CD4-positive, alpha-beta T cell treated with Interleukin-15 for 1 hour (primary cell): ENCODE results near the gene HNRNPUL1.

Experiments
- DNase-seq: peaks from one replicate; pipeline ENCODE4 v3.0.0-alpha.2; 2020

The HNRNPUL1 gene

DNA sequence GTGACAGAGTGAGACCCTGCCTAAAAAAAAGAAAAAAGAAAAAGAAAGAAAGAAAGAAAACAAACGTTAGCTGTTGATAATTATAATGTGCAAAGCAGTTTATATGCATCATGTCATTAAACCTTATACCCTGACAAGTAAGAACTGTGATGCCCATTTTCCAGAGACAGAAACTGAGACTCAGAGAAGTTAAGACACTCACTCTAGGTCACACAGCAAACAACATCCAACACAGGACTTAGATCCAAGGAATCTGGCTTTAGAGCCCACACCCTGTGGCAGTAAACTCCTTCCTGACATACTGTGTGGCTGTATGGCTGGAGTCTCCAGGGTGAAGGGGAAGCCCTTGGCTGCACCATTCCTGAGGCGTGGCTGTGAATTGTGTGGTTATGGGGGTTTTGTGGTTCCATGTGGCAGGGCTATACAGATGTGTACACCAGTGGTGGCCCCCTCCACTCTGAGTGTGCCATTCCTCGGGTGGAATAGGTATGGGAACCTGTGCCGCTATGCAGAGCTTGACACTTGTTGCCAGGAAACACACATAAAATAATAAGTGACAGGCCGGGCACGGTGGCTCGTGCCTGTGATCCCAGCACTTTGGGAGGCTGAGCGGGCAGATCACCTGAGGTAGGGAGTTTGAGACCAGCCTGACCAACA is 29.5 kb upstream of the HNRNPUL1 start:
- DNase-seq, result no peak

DNA sequence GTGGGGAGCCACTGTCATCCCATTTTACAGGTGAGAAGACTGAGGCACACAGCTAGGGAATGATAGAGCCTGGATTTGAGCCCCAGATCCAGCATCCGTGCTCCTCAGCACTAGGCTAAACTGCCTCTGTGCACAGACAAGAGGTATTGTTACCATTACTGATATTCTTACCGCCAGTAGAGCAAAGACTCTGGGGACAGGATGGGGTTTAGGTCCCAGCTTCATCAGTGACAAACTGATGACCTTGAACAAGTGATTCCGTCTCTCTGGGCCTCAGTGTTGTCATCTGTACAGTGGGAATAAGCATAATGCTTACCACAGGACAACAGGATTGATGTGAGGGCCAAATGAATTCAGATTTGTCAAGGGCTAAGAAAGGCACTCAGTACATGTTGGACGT is 28.7 kb upstream of the HNRNPUL1 start:
- DNase-seq, result no peak

- DNase-seq, result no peak
Measured at GRCh38 chr19:41238244-41238643, 25.9 kb upstream of the HNRNPUL1 start.

DNA sequence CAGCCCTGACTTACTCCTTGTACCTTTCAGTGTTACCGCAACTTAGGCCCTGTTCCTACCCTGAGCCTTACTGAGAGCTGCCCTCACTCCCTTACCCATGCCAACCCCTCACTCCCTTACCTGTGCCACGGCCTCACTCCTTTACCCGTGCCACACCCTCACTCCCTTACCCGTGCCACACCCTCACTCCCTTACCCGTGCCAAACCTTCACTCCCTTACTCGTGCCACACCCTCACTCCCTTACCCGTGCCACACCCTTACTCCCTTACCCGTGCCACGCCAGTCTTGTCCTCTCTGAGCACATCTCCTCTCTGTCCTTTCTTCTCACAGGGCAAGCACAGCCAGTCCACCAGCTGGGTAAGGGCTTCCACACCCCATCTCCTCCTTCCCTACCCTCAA is 24.8 kb upstream of the HNRNPUL1 start:
- no peak for DNase-seq

DNA sequence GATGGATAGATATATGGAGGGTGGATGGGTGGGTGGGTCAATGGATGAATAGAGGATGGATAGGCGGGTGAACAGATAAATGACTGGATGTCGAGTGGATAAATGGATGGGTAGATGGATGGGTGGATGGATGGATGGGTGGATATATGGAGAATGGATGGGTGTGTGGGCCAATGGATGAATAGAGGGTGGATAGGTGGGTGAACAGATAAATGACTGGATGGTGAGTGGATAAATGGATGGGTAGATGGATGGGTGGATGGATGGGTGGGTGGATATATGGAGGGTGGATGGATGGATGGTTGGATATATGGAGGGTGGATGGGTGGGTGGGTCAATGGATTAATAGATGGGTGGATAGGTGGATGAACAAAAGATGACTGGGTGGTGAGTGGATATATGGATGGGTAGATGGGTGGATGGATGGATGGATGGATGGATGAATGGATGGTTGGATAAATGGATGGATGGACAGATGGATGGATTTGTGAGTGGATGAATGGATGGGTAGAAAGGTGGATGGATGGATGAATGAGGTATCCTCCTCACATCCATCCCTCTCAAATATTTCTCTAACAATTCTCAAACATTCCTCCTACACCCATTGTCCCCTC is 24.1 kb upstream of the HNRNPUL1 start:
- no peak for DNase-seq

- DNase-seq, result no peak
Measured at GRCh38 chr19:41241859-41242258, 22.3 kb upstream of the HNRNPUL1 start.

- no peak for DNase-seq
Measured at GRCh38 chr19:41244117-41244516, 20.1 kb upstream of the HNRNPUL1 start.

GRCh38 chr19:41245843-41246242 is 18.3 kb upstream of the HNRNPUL1 start:
- no peak for DNase-seq

DNA sequence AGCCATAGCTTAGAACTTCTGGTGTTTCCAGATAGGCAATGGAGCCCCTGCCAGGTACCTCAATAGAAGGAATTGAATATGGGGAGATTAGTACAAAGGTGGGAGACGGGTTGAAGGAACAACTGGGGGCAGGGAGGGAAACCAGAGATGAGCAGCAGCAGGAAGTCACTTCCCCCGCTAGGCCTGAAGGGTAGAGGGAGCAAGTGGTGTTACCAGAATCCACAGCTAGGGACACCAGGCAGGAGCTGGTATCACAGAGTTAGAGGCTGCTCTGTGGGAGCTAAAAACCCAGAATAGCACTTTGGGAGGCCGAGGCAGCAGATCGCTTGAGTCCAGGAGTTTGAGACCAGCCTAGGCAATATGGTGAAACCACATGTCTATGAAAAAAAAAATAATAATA is 15.3 kb upstream of the HNRNPUL1 start:
- DNase-seq, result no peak

- DNase-seq, result no peak
Measured at GRCh38 chr19:41249707-41250423, 14.3 kb upstream of the HNRNPUL1 start.

DNA sequence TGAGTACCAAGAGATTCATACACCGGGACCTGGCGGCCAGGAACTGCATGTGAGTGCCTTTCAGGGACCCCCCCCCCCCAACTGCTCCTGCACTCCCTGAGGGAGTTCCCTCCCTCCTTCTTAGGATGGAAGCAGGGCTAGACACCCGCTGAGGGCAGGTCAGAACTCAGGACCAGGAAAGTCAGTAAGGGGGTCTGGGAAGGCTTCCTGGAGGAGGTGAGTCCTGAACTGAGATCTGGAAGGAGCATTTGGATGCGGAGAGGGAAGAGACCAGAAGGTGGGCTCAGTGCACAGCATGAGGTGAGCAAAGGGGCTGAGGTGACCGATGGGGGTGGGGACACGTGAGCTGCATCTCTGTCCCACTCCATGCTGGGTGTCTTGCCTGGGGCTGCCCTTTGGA is 10.5 kb upstream of the HNRNPUL1 start:
- no peak for DNase-seq

- no peak for DNase-seq
Measured at GRCh38 chr19:41255171-41255570, 9.0 kb upstream of the HNRNPUL1 start.

GRCh38 chr19:41261474-41262190 is 2.5 kb upstream of the HNRNPUL1 start:
- no peak for DNase-seq

DNA sequence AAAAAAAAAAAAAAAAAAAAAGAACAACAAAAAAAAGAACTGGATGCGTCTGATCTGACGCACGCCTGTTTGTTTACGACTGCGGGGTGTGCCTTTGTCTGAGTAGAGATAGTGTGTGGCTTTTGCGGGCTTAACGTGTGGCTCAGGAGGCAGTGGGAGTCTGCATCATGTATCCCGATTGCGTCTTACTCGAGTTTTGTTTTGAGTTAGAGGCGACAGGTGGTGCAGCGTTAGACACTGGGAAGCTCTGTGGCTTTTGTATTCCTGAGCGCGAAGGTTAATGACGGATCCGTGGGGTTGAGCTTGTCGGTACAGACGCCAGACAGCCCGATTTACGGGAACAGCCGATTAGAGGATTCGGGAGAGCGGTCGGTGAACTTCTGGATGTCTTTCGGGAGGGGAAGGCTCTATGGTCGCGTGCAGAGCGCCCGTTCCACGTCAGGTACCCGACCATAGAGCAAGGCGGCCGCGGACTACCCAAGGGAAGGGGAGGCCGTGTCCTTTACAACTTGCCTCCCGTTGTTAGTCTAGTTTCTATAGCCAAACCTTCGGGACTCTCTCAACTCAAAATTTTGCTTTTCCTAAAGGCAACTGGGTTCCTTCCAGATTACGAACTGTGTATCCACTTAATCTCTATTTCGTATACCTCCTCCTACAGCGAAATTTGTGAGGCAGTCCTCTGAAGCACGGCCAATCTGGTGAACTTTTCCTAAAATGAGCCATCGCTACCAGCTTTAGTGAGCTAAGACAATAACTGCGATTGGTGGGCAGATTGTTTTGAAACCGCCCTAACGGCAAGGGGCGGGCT is 926 bp upstream of the HNRNPUL1 start:
- DNase-seq, result peak; percentile 94

GRCh38 chr19:41264581-41265394 is 616 bp downstream of the HNRNPUL1 start:
- DNase-seq, result peak; percentile 47

DNA sequence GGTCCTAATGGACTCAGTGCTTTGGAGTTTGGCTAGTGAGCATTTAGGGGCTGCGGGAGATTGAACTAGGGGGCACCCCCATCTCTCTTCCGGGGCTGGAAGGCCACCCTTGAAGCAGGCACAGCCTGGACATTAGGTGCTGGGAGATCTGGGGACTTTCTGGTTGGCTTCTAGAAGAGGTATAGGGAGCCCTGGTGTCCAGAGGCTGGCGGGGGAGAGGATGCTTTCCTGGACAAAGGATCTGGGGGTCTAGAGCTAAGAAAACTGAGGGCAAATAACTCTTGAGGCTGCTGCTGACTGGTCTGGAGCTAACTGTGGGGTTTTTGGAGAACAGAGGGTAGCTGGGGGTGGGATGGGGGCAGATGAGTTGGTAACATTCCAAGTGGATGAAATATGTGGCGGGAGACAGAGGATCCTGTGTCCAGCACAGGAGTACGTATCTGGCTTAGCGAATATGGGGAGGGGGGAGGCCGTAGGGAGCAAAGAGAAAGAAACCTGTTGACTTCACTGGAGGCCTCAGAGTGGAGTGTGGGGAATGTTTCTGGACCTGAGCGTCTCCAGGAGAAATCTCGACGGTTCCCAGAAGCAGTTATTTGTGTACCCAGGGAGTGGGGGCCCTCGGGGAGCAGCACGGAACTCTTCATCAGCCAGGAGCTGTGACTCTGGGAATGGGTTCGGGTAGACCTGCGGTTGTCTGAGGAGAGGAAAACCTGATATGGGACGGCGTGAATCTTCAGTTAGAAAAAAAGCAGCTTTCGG is 1.4 kb downstream of the HNRNPUL1 start:
- no peak for DNase-seq

DNA sequence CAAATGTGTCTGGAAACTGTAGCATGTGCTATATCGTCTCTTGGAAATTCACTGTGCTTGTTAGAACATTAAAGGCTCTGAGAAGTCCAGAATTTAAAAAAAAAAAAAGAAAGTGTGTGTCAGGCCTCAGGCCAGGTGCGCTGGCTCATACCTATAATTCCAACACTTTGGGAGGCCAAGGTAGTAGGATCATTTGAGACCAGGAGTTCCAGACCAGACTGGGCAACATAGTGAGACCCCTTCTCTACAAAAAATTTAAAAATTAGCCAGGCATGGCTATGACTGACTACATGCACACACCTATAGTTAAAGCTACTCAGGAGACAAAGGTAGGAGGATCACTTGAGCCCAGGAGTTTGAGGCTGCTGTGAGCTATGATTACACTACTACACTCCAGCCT is 4.9 kb downstream of the HNRNPUL1 start:
- DNase-seq, result no peak

GRCh38 chr19:41269571-41269970 is 5.4 kb downstream of the HNRNPUL1 start:
- no peak for DNase-seq

- no peak for DNase-seq
Measured at GRCh38 chr19:41273076-41273475, 8.9 kb downstream of the HNRNPUL1 start.

DNA sequence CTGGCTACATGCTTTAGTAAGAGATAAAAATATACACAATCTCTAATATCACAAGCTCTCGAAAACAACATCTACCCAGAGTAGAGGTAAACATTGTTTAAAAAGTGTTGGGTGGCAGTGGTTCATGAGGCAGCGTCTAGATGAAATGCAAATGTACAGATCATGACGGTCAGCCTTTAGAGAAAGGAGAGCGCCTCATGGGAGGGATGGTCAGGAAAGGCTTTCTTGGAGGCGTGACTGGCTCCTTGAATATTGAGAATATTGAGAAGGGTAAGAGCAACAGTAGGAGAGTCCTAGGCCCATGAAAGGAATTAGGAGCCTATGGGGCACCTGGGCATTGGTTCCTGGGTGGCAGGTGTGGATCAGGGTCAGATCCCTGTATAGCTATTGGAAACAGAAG is 10.6 kb downstream of the HNRNPUL1 start:
- no peak for DNase-seq

- DNase-seq, result no peak
Measured at GRCh38 chr19:41276231-41276630, 12.1 kb downstream of the HNRNPUL1 start.
